Lower leg skin (tissue), 3 donors: ENCODE measurements around the gene HOXA5.

Source experiments
- POLR2A ChIP-seq, 2 donors: fragments of 450-650 bp; IDR thresholded peaks; one replicate each; pipeline ENCODE4 v1.6.1; 2016 to 2017; ENCODE audit warnings: antibody characterized with exemption in 2 of 2, mild to moderate bottlenecking in 1 of 2, moderate library complexity in 1 of 2
- TF ChIP-seq, protein P1 (sequence below), 3 donors: fragments of 450-650 bp; IDR thresholded peaks; one replicate each; pipeline ENCODE4 v1.5.1; 2016; ENCODE audit warnings: antibody characterized with exemption in 3 of 3, mild to moderate bottlenecking in 3 of 3, moderate library complexity in 2 of 3

GRCh38 chr7:27182285-27182841 is 38.9 kb upstream of the HOXA5 start:
- TF ChIP-seq, protein P1, sequence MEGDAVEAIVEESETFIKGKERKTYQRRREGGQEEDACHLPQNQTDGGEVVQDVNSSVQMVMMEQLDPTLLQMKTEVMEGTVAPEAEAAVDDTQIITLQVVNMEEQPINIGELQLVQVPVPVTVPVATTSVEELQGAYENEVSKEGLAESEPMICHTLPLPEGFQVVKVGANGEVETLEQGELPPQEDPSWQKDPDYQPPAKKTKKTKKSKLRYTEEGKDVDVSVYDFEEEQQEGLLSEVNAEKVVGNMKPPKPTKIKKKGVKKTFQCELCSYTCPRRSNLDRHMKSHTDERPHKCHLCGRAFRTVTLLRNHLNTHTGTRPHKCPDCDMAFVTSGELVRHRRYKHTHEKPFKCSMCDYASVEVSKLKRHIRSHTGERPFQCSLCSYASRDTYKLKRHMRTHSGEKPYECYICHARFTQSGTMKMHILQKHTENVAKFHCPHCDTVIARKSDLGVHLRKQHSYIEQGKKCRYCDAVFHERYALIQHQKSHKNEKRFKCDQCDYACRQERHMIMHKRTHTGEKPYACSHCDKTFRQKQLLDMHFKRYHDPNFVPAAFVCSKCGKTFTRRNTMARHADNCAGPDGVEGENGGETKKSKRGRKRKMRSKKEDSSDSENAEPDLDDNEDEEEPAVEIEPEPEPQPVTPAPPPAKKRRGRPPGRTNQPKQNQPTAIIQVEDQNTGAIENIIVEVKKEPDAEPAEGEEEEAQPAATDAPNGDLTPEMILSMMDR (IDR thresholded peaks at IDR 0.05): no peak
- TF ChIP-seq POLR2A (IDR thresholded peaks at IDR 0.05): no peak
